Hematopoietic multipotent progenitor cell (in vitro differentiated cells): ENCODE measurements around the gene FKBP11. TPM values are rescaled to one million over a fixed set of nuclear protein-coding genes. Genes with fewer than 3 reads are reported as not detected.
A peak's percentile ranks its signal among the peaks of the same experiment; 100 is the strongest.
"Not testable (repeated sequence)": the region's sequence is repeated elsewhere in the genome, so short reads cannot be mapped to it uniquely, and the experiment has no call there.

ENCODE experiments used
- DNase-seq, 3 donors: peaks; one replicate each; pipeline ENCODE4 v3.0.0-alpha.2; 2011 to 2015; ENCODE audit warnings: low read depth in 2 of 3, low spot score in 2 of 3
- total RNA-seq: library from RNA; depleted of rRNA; stranded (reverse); fragments of >200 nt; gene quantifications from one replicate; pipeline ENCODE4 v1.2.3, GENCODE V29; 2012

FKBP11 gene
- total RNA-seq, 1 donor, result 8.6 TPM

GRCh38 chr12:48917857-48918537, 7.3 kb downstream of the FKBP11 start:
- peak in 1 of 3 donors; percentile 49 for DNase-seq

- DNase-seq, result no peak
Measured at GRCh38 chr12:48910196-48910595, 15.1 kb downstream of the FKBP11 start.

- DNase-seq, result not testable (repeated sequence)
Measured at GRCh38 chr12:48909698-48910097, 15.6 kb downstream of the FKBP11 start.

- DNase-seq, result no peak
Measured at GRCh38 chr12:48907245-48907644, 18.0 kb downstream of the FKBP11 start.

- peak; percentile 59 to 95 (median 87) for DNase-seq
Measured at GRCh38 chr12:48903982-48904411, 21.3 kb downstream of the FKBP11 start.

- DNase-seq, result no peak
Measured at GRCh38 chr12:48903363-48903981, 21.8 kb downstream of the FKBP11 start.

- DNase-seq, result no peak
Measured at GRCh38 chr12:48901278-48901677, 24.0 kb downstream of the FKBP11 start.

- DNase-seq, result no peak
Measured at GRCh38 chr12:48899651-48900050, 25.6 kb downstream of the FKBP11 start.

- DNase-seq, result no peak
Measured at GRCh38 chr12:48894271-48894670, 31.0 kb downstream of the FKBP11 start.

GRCh38 chr12:48890657-48891418, 34.5 kb downstream of the FKBP11 start:
- DNase-seq, result peak; percentile 55 to 76 (median 67)

- DNase-seq, result no peak
Measured at GRCh38 chr12:48889679-48890078, 35.6 kb downstream of the FKBP11 start.

GRCh38 chr12:48883305-48884161, 41.8 kb downstream of the FKBP11 start:
- no peak for DNase-seq

GRCh38 chr12:48882972-48883304, 42.4 kb downstream of the FKBP11 start:
- DNase-seq, result no peak

- DNase-seq, result no peak
Measured at GRCh38 chr12:48882315-48882687, 43.0 kb downstream of the FKBP11 start.

GRCh38 chr12:48881686-48882314, 43.5 kb downstream of the FKBP11 start:
- DNase-seq, result no peak

GRCh38 chr12:48880647-48881046, 44.6 kb downstream of the FKBP11 start:
- no peak for DNase-seq

- DNase-seq, result no peak
Measured at GRCh38 chr12:48878548-48878947, 46.7 kb downstream of the FKBP11 start.

GRCh38 chr12:48875944-48876515, 49.3 kb downstream of the FKBP11 start:
- no peak for DNase-seq

GRCh38 chr12:48873534-48873933, 51.8 kb downstream of the FKBP11 start:
- DNase-seq, result not testable (repeated sequence)

GRCh38 chr12:48873096-48873495, 52.2 kb downstream of the FKBP11 start:
- no peak for DNase-seq
